Measurements from ENCODE around the gene ASPSCR1. TPM values are rescaled to one million over a fixed set of nuclear protein-coding genes. Genes with fewer than 3 reads are reported as not detected.
A peak's percentile ranks its signal among the peaks of the same experiment; 100 is the strongest.

The ASPSCR1 gene
- total and polyA plus RNA-seq, 2 of the 13 experiments (the other 11 are each of a cell fraction or from before 2014, with no cell fraction given) = 274 to 314 TPM

DNA sequence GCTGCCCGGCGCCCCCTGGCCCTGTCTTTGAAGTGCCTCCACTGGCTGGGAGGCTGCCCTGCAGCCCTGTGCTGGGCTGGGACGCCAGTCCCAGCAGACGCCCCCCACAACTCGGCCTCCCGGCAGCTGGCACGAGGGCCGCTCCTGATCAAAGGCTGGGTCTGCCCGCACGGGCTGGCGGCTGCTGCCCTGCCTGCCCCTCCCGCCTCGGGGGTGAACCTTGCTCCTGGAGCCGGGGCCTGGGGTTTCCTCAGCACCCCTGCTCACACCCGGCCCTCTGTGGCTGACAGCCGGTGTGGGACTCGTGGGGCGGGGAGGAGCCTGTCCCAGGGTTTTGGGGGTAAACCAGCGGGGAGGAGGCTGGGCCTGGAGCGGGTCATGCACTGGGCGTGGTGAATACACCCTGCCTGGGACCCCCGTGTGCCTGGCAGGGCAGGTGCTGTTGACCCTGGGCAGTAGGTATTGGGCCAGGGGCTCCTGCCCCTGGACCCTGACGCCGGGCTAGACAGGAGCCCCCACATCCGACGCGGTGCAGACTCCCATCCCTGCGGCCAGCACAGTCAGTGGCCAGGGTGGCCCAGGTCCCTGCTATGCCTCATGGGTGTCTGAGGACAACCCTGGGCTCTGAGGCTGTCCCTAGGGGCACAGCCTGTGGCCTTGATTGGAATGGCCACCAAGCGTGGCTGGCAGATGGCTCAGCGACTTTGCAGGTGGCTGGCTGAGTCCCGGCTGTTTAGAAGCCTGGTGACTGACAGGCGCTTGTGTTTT, 23.6 kb downstream of the ASPSCR1 start (continued):
- no peak for TF ChIP-seq CEBPZ (IDR thresholded peaks at IDR 0.05; ENCODE audit: low read length)
- TF ChIP-seq, protein P1, sequence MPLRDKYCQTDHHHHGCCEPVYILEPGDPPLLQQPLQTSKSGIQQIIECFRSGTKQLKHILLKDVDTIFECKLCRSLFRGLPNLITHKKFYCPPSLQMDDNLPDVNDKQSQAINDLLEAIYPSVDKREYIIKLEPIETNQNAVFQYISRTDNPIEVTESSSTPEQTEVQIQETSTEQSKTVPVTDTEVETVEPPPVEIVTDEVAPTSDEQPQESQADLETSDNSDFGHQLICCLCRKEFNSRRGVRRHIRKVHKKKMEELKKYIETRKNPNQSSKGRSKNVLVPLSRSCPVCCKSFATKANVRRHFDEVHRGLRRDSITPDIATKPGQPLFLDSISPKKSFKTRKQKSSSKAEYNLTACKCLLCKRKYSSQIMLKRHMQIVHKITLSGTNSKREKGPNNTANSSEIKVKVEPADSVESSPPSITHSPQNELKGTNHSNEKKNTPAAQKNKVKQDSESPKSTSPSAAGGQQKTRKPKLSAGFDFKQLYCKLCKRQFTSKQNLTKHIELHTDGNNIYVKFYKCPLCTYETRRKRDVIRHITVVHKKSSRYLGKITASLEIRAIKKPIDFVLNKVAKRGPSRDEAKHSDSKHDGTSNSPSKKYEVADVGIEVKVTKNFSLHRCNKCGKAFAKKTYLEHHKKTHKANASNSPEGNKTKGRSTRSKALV (CRISPR knock-in tag; IDR thresholded peaks at IDR 0.05) = peak; percentile 80; the same call in 1 of the 2 replicates
- TF ChIP-seq, protein P2, sequence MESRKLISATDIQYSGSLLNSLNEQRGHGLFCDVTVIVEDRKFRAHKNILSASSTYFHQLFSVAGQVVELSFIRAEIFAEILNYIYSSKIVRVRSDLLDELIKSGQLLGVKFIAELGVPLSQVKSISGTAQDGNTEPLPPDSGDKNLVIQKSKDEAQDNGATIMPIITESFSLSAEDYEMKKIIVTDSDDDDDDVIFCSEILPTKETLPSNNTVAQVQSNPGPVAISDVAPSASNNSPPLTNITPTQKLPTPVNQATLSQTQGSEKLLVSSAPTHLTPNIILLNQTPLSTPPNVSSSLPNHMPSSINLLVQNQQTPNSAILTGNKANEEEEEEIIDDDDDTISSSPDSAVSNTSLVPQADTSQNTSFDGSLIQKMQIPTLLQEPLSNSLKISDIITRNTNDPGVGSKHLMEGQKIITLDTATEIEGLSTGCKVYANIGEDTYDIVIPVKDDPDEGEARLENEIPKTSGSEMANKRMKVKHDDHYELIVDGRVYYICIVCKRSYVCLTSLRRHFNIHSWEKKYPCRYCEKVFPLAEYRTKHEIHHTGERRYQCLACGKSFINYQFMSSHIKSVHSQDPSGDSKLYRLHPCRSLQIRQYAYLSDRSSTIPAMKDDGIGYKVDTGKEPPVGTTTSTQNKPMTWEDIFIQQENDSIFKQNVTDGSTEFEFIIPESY (CRISPR knock-in tag; IDR thresholded peaks at IDR 0.05) = peak; percentile 83
- TF ChIP-seq MIER3 (CRISPR knock-in tag; IDR thresholded peaks at IDR 0.05; ENCODE audit: borderline replicate concordance) = peak; percentile 86; the same call in 1 of the 2 replicates
- peak; percentile 73 for TF ChIP-seq KAT8 (CRISPR knock-in tag; IDR thresholded peaks at IDR 0.05)
- peak; percentile 99 for TF ChIP-seq PHF21A (CRISPR knock-in tag; IDR thresholded peaks at IDR 0.05)
- peak; percentile 63; the same call in 1 of the 2 replicates for TF ChIP-seq KLF9 (CRISPR knock-in tag; IDR thresholded peaks at IDR 0.05; ENCODE audit: low read depth)
- TF ChIP-seq PHB2 (IDR thresholded peaks at IDR 0.05; ENCODE audit: partially characterized antibody) = no peak
- TF ChIP-seq, protein P3, sequence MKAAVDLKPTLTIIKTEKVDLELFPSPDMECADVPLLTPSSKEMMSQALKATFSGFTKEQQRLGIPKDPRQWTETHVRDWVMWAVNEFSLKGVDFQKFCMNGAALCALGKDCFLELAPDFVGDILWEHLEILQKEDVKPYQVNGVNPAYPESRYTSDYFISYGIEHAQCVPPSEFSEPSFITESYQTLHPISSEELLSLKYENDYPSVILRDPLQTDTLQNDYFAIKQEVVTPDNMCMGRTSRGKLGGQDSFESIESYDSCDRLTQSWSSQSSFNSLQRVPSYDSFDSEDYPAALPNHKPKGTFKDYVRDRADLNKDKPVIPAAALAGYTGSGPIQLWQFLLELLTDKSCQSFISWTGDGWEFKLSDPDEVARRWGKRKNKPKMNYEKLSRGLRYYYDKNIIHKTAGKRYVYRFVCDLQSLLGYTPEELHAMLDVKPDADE (CRISPR knock-in tag; IDR thresholded peaks at IDR 0.05) = no peak; the same call in 1 of the 2 replicates
- no peak for TF ChIP-seq FOXK2 (IDR thresholded peaks at IDR 0.05)
- no peak; the same call in none of the 2 replicates for TF ChIP-seq ZNF558 (CRISPR knock-in tag; IDR thresholded peaks at IDR 0.05; ENCODE audit: borderline replicate concordance)
- TF ChIP-seq ZNF614 (CRISPR knock-in tag; IDR thresholded peaks at IDR 0.05; ENCODE audit: borderline replicate concordance) = peak; percentile 55; the same call in 1 of the 2 replicates
- TF ChIP-seq SRSF4 (IDR thresholded peaks at IDR 0.05; ENCODE audit: low read depth, low read length, poor library complexity, severe bottlenecking) = peak; percentile 95
- TF ChIP-seq ATRX (CRISPR knock-in tag; IDR thresholded peaks at IDR 0.05; ENCODE audit: borderline replicate concordance) = no peak
- TF ChIP-seq RARG (CRISPR knock-in tag; IDR thresholded peaks at IDR 0.05; ENCODE audit: low read depth) = no peak
- no peak for TF ChIP-seq ZNF382 (CRISPR knock-in tag; IDR thresholded peaks at IDR 0.05; ENCODE audit: borderline replicate concordance)
- TF ChIP-seq MXI1 (IDR thresholded peaks at IDR 0.05; ENCODE audit: borderline replicate concordance, low read depth, low read length) = peak; percentile 83; the same call in 2 of the 3 replicates
- TF ChIP-seq HIVEP1 (CRISPR knock-in tag; IDR thresholded peaks at IDR 0.05) = peak; percentile 99
- TF ChIP-seq SAP130 (CRISPR knock-in tag; IDR thresholded peaks at IDR 0.05; ENCODE audit: low read depth) = peak; percentile 96
